CD4-positive, alpha-beta T cell treated with Interleukin-2 at 100 ng/mL for 4 hours (primary cell): Measurements from ENCODE around the gene KLHL17.

Experiments used
- DNase-seq: peaks from one replicate; pipeline ENCODE4 v3.0.0-alpha.2; 2020; ENCODE audit warnings: low spot score

The KLHL17 gene

GRCh38 chr1:960363-961131 is at the start of gene KLHL17:
Gene KLHL17, plus strand, starts transcription at chr1:960584. Its CDS starts 110 bp downstream, at chr1:960694.
- peak; percentile 81 for DNase-seq

- no peak for DNase-seq
Observed at GRCh38 chr1:910881-911721, 49.3 kb upstream of the KLHL17 start.

- no peak for DNase-seq
Observed at GRCh38 chr1:911875-912739, 48.3 kb upstream of the KLHL17 start.

GRCh38 chr1:912740-913301 is 47.6 kb upstream of the KLHL17 start:
- no peak for DNase-seq

GRCh38 chr1:913491-914130 is 46.8 kb upstream of the KLHL17 start:
- no peak for DNase-seq

GRCh38 chr1:914131-914890 is 46.1 kb upstream of the KLHL17 start:
- DNase-seq, result no peak

- DNase-seq, result no peak
Observed at GRCh38 chr1:914891-915280, 45.5 kb upstream of the KLHL17 start.

GRCh38 chr1:915295-916172 is 44.9 kb upstream of the KLHL17 start:
- no peak for DNase-seq

- no peak for DNase-seq
Observed at GRCh38 chr1:916173-917075, 44.0 kb upstream of the KLHL17 start.

GRCh38 chr1:917076-917459 is 43.3 kb upstream of the KLHL17 start:
- DNase-seq, result no peak

- no peak for DNase-seq
Observed at GRCh38 chr1:917466-918091, 42.8 kb upstream of the KLHL17 start.

GRCh38 chr1:918353-918752 is 42.0 kb upstream of the KLHL17 start:
- no peak for DNase-seq

GRCh38 chr1:918843-919242 is 41.5 kb upstream of the KLHL17 start:
- DNase-seq, result no peak

- DNase-seq, result no peak
Observed at GRCh38 chr1:919271-919872, 41.0 kb upstream of the KLHL17 start.

- DNase-seq, result no peak
Observed at GRCh38 chr1:920010-920409, 40.4 kb upstream of the KLHL17 start.

GRCh38 chr1:920521-920920 is 39.9 kb upstream of the KLHL17 start:
- no peak for DNase-seq

GRCh38 chr1:921011-921837 is 39.2 kb upstream of the KLHL17 start:
- peak; percentile 22 for DNase-seq
